GM12878 (cell line): ENCODE data around the gene GGACT. TPM values are rescaled to one million over a fixed set of nuclear protein-coding genes. Genes with fewer than 3 reads are reported as not detected.
A peak's percentile ranks its signal among the peaks of the same experiment; 100 is the strongest.

ENCODE experiments used
- ATAC-seq: fragments of 200-7000 bp; cut with Tn5 transposase; 3 replicates; pipeline ENCODE4 v1.9.1; 2020; ENCODE audit warnings: mild to moderate bottlenecking, moderate library complexity
- BruUV-seq: library from RNA; stranded (reverse); fragments of 400-500 nt; replicated peaks from 2 replicates; lab custom pipeline; 2021; lab: Mats Ljungman, UMichigan
- CTCF ChIA-PET: fragments of 300-600 bp; sonication (Branson Sonifier 250); formaldehyde crosslinking; extraction: SDS; loops from one replicate; lab custom pipeline; 2021; ENCODE audit warnings: inconsistent platforms; lab: Yijun Ruan, JAX
- POLR2A ChIA-PET: fragments of 350-600 bp; formaldehyde crosslinking; extraction: SDS; loops from one replicate; lab custom pipeline; 2021; ENCODE audit warnings: inconsistent platforms; lab: Charles Lee
- RAD21 ChIA-PET: fragments of 300-600 bp; sonication (Branson Sonifier 250); formaldehyde crosslinking; loops from one replicate; lab custom pipeline; 2023; ENCODE audit warnings: antibody characterized with exemption; ENCODE audit not compliant: unreplicated experiment; lab: Charles Lee
- SMC1A ChIA-PET: fragments of 300-600 bp; sonication (Branson Sonifier 250); formaldehyde crosslinking; loops from one replicate; lab custom pipeline; 2023; ENCODE audit not compliant: unreplicated experiment, uncharacterized antibody; lab: Charles Lee
- DNase-seq: peaks from one replicate; pipeline ENCODE4 v3.0.0-alpha.2; 2011; ENCODE audit warnings: low read depth, low spot score
- FAIRE-seq: peaks from 3 replicates; lab custom pipeline; 2011; peaks lifted over from hg19 to GRCh38; lab: Jason Lieb, UNC
- H2AFZ ChIP-seq: 2 replicates; pipeline ENCODE4 v1.6.0; 2011; ENCODE audit warnings: low read depth, low read length, control low read depth; ENCODE audit not compliant: control insufficient read depth
- H3K27ac ChIP-seq: 2 replicates; pipeline ENCODE4 v1.5.1; 2011; ENCODE audit warnings: control low read depth; ENCODE audit not compliant: control insufficient read depth, insufficient read depth
- H3K27me3 ChIP-seq, 2 experiments: replicated peaks in 1 of 2; 2 replicates each; pipeline versions ENCODE4 v1.6.0 to v1.6.1; 2011; ENCODE audit warnings: low read length in 1 of 2; ENCODE audit not compliant: control insufficient read depth in 2 of 2, insufficient read depth in 2 of 2
- H3K36me3 ChIP-seq, 2 experiments: 2 replicates each; pipeline ENCODE4 v1.5.1; 2011; ENCODE audit warnings: low read length in 1 of 2; ENCODE audit not compliant: control insufficient read depth in 2 of 2, insufficient read depth in 2 of 2
- H3K4me1 ChIP-seq: 2 replicates; pipeline ENCODE4 v1.6.1; 2011; ENCODE audit warnings: mild to moderate bottlenecking, low read length, moderate library complexity, mixed read lengths; ENCODE audit not compliant: control insufficient read depth, insufficient read depth
- H3K4me2 ChIP-seq: 2 replicates; pipeline ENCODE4 v1.6.0; 2011; ENCODE audit warnings: control low read depth; ENCODE audit not compliant: control insufficient read depth, insufficient read depth
- H3K4me3 ChIP-seq: fragments of 200-600 bp; sonication (generic); 2 replicates; pipeline ENCODE4 v1.5.1; 2016
- H3K79me2 ChIP-seq: 2 replicates; pipeline ENCODE4 v1.6.0; 2011; ENCODE audit warnings: low read length; ENCODE audit not compliant: control insufficient read depth, insufficient read depth
- H3K9ac ChIP-seq: 2 replicates; pipeline ENCODE4 v1.8.0; 2011; ENCODE audit warnings: low read length, control low read depth, mixed read lengths; ENCODE audit not compliant: control insufficient read depth, insufficient read depth
- H3K9me3 ChIP-seq: replicated peaks from 3 replicates; pipeline ENCODE4 v1.5.1; 2011; ENCODE audit warnings: mild to moderate bottlenecking, low read length; ENCODE audit not compliant: control insufficient read depth, insufficient read depth
- H4K20me1 ChIP-seq: 2 replicates; pipeline ENCODE4 v1.6.0; 2011; ENCODE audit not compliant: control insufficient read depth, insufficient read depth
- ASH2L ChIP-seq: fragments of 300-600, 200-600 bp; sonication (generic); IDR thresholded peaks from 2 replicates; pipeline ENCODE4 v1.6.1; 2017; ENCODE audit warnings: low read depth, mild to moderate bottlenecking, borderline replicate concordance
- FOXK2 ChIP-seq: fragments of 450-650 bp; IDR thresholded peaks from 2 replicates; pipeline ENCODE4 v1.6.1; 2017; ENCODE audit warnings: mild to moderate bottlenecking, moderate library complexity
- HDAC2 ChIP-seq: fragments of 200-600 bp; sonication (generic); IDR thresholded peaks from 2 replicates; pipeline ENCODE4 v1.6.1; 2017
- JUNB ChIP-seq: IDR thresholded peaks from 2 replicates; pipeline ENCODE4 v1.6.1; 2016; ENCODE audit warnings: antibody characterized with exemption, mild to moderate bottlenecking
- MXI1 ChIP-seq: fragments of 150-350 bp; IDR thresholded peaks from 2 replicates; pipeline ENCODE4 v1.6.1; 2011; ENCODE audit warnings: low read depth, mild to moderate bottlenecking, inconsistent platforms, low read length, improper control_type of control experiment
- NFYB ChIP-seq: IDR thresholded peaks from 2 replicates; pipeline ENCODE4 v1.6.1; 2011; ENCODE audit warnings: low read depth, mild to moderate bottlenecking, low read length, improper control_type of control experiment, moderate library complexity; ENCODE audit not compliant: insufficient read depth
- SIX5 ChIP-seq: IDR thresholded peaks from 2 replicates; pipeline ENCODE4 v1.6.1; 2011; ENCODE audit warnings: mild to moderate bottlenecking, low read depth, low read length, moderate library complexity; ENCODE audit not compliant: severe bottlenecking
- TCF12 ChIP-seq: IDR thresholded peaks from 2 replicates; pipeline ENCODE4 v1.6.1; 2011; ENCODE audit warnings: low read depth, mild to moderate bottlenecking, low read length
- WGBS: methylation state at CpG from one replicate; pipeline ENCODE4 v1.1.6; 2016; ENCODE audit warnings: low lambda C conversion rate; ENCODE audit not compliant: insufficient replicate concordance, insufficient coverage; ENCODE audit errors: missing lambda C conversion rate; 5-methylcytosine and 5-hydroxymethylcytosine counted together
- in situ Hi-C: fragments of 300-500 bp; cut with MboI; formaldehyde crosslinking; loops from 9 replicates; pipeline ENCODE4 v1.14.3; 2018; ENCODE audit warnings: mixed read lengths
- intact Hi-C: fragments of 100-400 bp; cut with micrococcal nuclease; formaldehyde crosslinking; loops from one replicate; pipeline ENCODE4 v1.14.2; 2022; ENCODE audit not compliant: unreplicated experiment
- polyA plus RNA-seq, 11 experiments: library from polyadenylated mRNA; depleted of rRNA in 4 of 11; unstranded in 6 of 11; stranded (reverse) in 5 of 11; fragments of >200 nt; fragmentation: Nextera tagmentation in 4 of 11; fragmentation: Illumina TruSeq in 1 of 11; extraction: Ambion mirVana in 4 of 11; extraction: Trizol in 1 of 11; gene quantifications; 1 replicate in 1 of 11; 2 replicates in 10 of 11; pipeline versions ENCODE4 v1.2.1 to v1.2.3, GENCODE V29; 2011 to 2016; ENCODE audit warnings: inconsistent platforms in 2 of 11, missing spikeins in 2 of 11, low read depth in 1 of 11
- total RNA-seq, 4 experiments: library from RNA; depleted of rRNA in 3 of 4; stranded (reverse); fragments of >200 nt in 3 of 4; fragmentation: Illumina TruSeq in 1 of 4; extraction: Trizol in 1 of 4; gene quantifications; 2 replicates each; pipeline versions ENCODE4 v1.2.1 to v1.2.3, GENCODE V29; 2013 to 2021
- TF ChIP-seq, protein P1 (sequence below): fragments of 450-650 bp; IDR thresholded peaks from 2 replicates; pipeline ENCODE4 v1.6.1; 2016; ENCODE audit warnings: mild to moderate bottlenecking

The GGACT gene
- total and polyA plus RNA-seq, 10 of the 15 experiments (the other 5 are each of a cell fraction or from before 2014, with no cell fraction given) = 0.61 to 8.8 (median 4.2) TPM

DNA sequence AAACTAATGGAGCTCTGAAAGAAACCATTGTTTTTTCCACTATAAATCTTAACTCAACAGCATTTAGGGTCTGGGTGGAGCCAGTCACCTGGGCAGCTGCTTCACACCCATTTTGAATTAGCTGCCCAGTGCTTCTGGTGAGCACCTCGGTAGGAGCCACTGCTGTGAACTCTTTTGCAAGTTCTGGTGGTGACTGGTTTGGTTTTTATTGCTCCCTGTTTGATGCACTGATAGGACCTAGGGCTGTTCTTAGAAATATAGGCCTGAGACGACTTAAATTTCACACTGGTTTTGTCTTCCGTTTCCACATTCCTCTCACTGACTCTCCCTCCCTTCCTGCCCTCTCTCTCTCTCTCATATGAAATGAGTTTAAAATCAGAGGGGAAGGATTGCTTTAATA lies 103.9 kb downstream of the GGACT start:
- TF ChIP-seq HDAC2 (no peak), SIX5 (no peak), NFYB (no peak), FOXK2 (no peak)
- TF ChIP-seq, protein P1, sequence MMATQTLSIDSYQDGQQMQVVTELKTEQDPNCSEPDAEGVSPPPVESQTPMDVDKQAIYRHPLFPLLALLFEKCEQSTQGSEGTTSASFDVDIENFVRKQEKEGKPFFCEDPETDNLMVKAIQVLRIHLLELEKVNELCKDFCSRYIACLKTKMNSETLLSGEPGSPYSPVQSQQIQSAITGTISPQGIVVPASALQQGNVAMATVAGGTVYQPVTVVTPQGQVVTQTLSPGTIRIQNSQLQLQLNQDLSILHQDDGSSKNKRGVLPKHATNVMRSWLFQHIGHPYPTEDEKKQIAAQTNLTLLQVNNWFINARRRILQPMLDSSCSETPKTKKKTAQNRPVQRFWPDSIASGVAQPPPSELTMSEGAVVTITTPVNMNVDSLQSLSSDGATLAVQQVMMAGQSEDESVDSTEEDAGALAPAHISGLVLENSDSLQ = no peak
- ChIA-PET CTCF (interaction anchor here (1.1 kb wide), 1 partner anchor 30 kb away, joined by 3 read pairs; no protein-coding TSS in a partner anchor), POLR2A (no interaction called here), SMC1A (interaction anchor here (0.6 to 1.2 kb wide), 3 partner anchors 10 to 1119 kb away, joined by 3 to 4 read pairs (median 3); no protein-coding TSS in a partner anchor), RAD21 (no interaction called here)
- intact Hi-C loops = no loop called here
- no peaks in the 10 kb centered on the region for H3K79me2 ChIP-seq
- H3K9me3 ChIP-seq = no peaks in the 10 kb centered on the region
- H3K4me1 ChIP-seq = no peaks in the 10 kb centered on the region
- no peak overlapping the region for H3K4me2 ChIP-seq
- H3K27me3 ChIP-seq = no peaks in the 10 kb centered on the region
- DNase-seq (no peak), FAIRE-seq (no peak), ATAC-seq (no peak)
- H3K4me3 ChIP-seq = no peak overlapping the region
- H3K9ac ChIP-seq = no peak overlapping the region
- no peaks in the 10 kb centered on the region for H3K36me3 ChIP-seq
- H3K27ac ChIP-seq = no peak overlapping the region
- no TSS peak for BruUV-seq
- WGBS = 75% methylated on average over 3 of the region's 3 CpGs
- in situ Hi-C loops = no loop called here
- no peak overlapping the region for H2AFZ ChIP-seq
- no peaks in the 10 kb centered on the region for H4K20me1 ChIP-seq

DNA sequence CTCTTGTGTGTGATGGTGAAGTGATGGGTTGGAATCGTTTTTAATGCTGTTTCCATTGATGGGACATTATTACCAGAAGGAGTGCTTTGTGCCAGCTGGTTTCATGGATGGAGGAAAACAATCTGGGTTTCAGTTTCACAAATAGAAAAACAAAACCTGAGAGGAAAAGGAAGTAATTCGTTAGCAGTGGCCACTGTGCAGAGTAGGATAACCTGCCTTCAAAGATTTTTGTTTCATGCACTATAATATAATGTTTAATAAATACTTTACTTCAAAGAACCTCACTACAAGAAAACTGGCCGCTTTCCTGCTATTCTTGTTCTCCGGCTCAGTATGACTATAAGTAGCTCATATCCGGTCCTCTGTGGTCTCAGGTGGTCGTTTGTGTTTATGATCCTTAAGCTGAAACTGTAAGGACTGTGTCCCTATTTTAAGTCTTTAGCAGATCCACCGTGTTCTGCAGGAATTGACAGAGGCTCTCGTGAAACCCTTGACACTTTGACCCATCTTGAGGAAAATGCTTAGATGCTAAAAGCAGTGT lies 104.7 kb downstream of the GGACT start:
- Histone ChIP-seq H3K36me3 (no peaks in the 10 kb centered on the region), H3K4me1 (no peaks in the 10 kb centered on the region), H3K9ac (no peak overlapping the region), H4K20me1 (no peaks in the 10 kb centered on the region), H3K9me3 (no peaks in the 10 kb centered on the region), H3K79me2 (no peaks in the 10 kb centered on the region), H3K4me2 (no peak overlapping the region), H3K27me3 (no peaks in the 10 kb centered on the region), H3K27ac (no peak overlapping the region), H2AFZ (no peak overlapping the region), H3K4me3 (no peak overlapping the region)
- CTCF ChIA-PET = no interaction called here
- SMC1A ChIA-PET = interaction anchor here (0.6 to 1.1 kb wide), 2 partner anchors 18 to 1118 kb away, joined by 3 to 4 read pairs; no protein-coding TSS in a partner anchor
- no TSS peak for BruUV-seq
- TF ChIP-seq MXI1 = no peak
- TF ChIP-seq JUNB = peak; percentile 21; the same call in 1 of the 2 replicates
- no peak for TF ChIP-seq TCF12
- TF ChIP-seq ASH2L = no peak
- POLR2A ChIA-PET = no interaction called here
- in situ Hi-C loops = no loop called here
- intact Hi-C loops = no loop called here
- RAD21 ChIA-PET = no interaction called here
- WGBS = 38% methylated on average over 8 of the region's 8 CpGs
- FAIRE-seq (peak; percentile 23), ATAC-seq (peak; percentile 21), DNase-seq (no peak)
